Ishikawa (cell line): ENCODE measurements around the gene ZNF800.

Source experiments
- CEBPB ChIP-seq: IDR thresholded peaks from 2 replicates; pipeline ENCODE4 v1.6.1; 2012
- CREB1 ChIP-seq: IDR thresholded peaks from 2 replicates; pipeline ENCODE4 v1.6.1; 2012; ENCODE audit warnings: low read depth
- EGR1 ChIP-seq: IDR thresholded peaks from 2 replicates; pipeline ENCODE4 v1.6.1; 2012
- EP300 ChIP-seq: IDR thresholded peaks from 2 replicates; pipeline ENCODE4 v1.6.1; 2012; ENCODE audit warnings: borderline replicate concordance
- FOXM1 ChIP-seq: IDR thresholded peaks from 2 replicates; pipeline ENCODE4 v1.6.1; 2012; ENCODE audit warnings: low read depth, borderline replicate concordance
- MAX ChIP-seq: IDR thresholded peaks from 2 replicates; pipeline ENCODE4 v1.6.1; 2012
- NFIC ChIP-seq: IDR thresholded peaks from 2 replicates; pipeline ENCODE4 v1.6.1; 2012
- RAD21 ChIP-seq: IDR thresholded peaks from 2 replicates; pipeline ENCODE4 v1.6.1; 2012; ENCODE audit warnings: low read depth
- REST ChIP-seq: IDR thresholded peaks from 2 replicates; pipeline ENCODE4 v1.6.1; 2012; ENCODE audit warnings: low read depth, mild to moderate bottlenecking
- TAF1 ChIP-seq: IDR thresholded peaks from 2 replicates; pipeline ENCODE4 v1.6.1; 2012; ENCODE audit warnings: low read depth, mild to moderate bottlenecking
- TCF12 ChIP-seq: IDR thresholded peaks from 2 replicates; pipeline ENCODE4 v1.6.1; 2012; ENCODE audit warnings: low read depth
- TEAD4 ChIP-seq: IDR thresholded peaks from 2 replicates; pipeline ENCODE4 v1.6.1; 2012
- YY1 ChIP-seq: IDR thresholded peaks from 2 replicates; pipeline ENCODE4 v1.6.1; 2012; ENCODE audit warnings: low read depth
- ZBTB7A ChIP-seq: IDR thresholded peaks from 2 replicates; pipeline ENCODE4 v1.6.1; 2012; ENCODE audit warnings: low read depth
- TF ChIP-seq, protein P1 (sequence below): IDR thresholded peaks from 2 replicates; pipeline ENCODE4 v1.6.1; 2012

Gene ZNF800

DNA sequence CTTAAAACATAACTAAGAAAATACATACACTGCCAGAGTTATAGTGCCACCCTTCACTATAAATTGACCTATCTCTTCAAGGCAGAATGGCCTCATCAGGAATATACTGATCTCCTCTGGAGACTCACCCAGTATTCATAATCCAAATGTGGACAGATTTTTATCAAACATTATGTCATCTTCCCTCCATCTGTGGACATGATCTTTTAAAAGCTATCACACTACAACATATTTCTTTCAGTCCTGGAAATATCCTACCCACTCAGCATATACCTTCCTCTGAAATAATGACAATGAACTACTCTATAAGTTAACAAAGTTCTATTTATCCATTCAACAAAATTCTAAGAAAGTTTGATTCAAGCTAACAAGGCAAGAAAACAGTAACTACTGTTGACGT lies 3.2 kb downstream of the ZNF800 start:
- TF ChIP-seq YY1 (no peak), FOXM1 (no peak), ZBTB7A (no peak), REST (no peak), EGR1 (no peak), TCF12 (no peak), EP300 (no peak), TAF1 (no peak), MAX (no peak), CEBPB (no peak)
- TF ChIP-seq, protein P1, sequence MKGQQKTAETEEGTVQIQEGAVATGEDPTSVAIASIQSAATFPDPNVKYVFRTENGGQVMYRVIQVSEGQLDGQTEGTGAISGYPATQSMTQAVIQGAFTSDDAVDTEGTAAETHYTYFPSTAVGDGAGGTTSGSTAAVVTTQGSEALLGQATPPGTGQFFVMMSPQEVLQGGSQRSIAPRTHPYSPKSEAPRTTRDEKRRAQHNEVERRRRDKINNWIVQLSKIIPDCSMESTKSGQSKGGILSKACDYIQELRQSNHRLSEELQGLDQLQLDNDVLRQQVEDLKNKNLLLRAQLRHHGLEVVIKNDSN, result no peak

DNA sequence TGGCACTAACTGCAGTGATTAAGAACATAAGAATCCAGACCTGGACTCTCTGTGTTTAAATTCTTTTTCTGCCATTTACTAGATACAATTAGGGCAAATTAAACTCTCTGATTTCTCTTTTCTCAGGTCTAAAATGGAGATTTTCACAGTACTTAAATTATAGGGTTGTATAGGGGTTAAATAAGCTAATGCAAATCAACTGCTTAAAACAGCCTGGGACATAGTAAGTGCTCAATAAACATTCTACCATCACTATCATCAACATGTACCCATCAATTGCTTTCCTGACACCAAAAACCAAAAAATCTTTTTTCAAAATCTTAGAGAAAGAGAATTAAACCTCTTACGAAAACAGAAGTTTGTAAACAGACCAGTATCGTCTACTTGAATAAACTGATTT lies 4.5 kb downstream of the ZNF800 start:
- TF ChIP-seq ZBTB7A (no peak), TAF1 (no peak), YY1 (no peak), MAX (no peak), CREB1 (no peak), RAD21 (no peak)

- TF ChIP-seq FOXM1 (no peak), EGR1 (no peak), CEBPB (no peak), RAD21 (no peak), TEAD4 (no peak), EP300 (no peak), ZBTB7A (no peak), TAF1 (no peak), REST (no peak), YY1 (no peak), TCF12 (no peak), MAX (no peak)
- TF ChIP-seq, protein P1, result no peak
Measured at GRCh38 chr7:127383123-127383835, 9.2 kb downstream of the ZNF800 start.

DNA sequence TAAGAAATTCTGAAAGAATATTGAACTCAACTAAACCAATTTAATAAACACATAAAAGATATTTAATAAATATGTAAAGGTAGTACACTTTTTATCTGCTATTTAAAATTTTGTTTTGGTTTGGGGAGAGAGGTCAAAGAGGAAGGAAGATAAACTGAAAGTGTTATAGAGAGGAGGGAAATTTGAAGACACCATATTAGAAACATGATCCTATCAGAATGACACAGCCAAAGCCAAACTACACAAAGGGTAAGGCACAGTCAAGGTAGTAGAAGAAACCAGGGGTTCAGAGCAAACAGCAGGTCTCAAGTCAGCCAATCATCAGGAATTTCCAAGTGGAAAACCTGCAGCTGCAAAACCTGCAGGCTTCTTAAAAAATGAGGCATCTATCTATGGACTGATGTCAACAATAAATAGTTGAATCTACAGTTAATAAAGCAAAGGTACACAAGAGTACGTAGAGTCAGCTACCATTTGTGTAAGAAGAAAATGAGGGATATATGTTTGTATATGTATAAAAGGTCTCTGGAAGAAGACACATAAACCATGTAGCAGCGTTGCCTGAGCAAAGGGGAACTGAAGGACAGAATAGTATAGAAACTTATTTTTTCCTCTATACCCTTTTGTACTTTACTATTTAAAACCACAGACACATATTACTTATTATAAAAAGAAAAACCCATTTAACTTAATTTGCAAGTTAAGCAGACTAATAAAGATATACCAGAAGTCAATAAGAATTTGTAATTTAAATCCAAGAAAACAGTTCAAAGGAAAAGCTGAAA lies 10.0 kb downstream of the ZNF800 start:
- TF ChIP-seq NFIC (no peak), TEAD4 (no peak), RAD21 (no peak), TCF12 (no peak), FOXM1 (no peak), REST (no peak), YY1 (no peak)
